Hippocampal formation (tissue), 2 donors: ENCODE measurements around the gene TOMM22.

ENCODE experiments used
- DNase-seq, 2 donors: peaks; one replicate each; lab custom pipeline; 2025; lab: John Stamatoyannopoulos, UW

TOMM22 gene

DNA sequence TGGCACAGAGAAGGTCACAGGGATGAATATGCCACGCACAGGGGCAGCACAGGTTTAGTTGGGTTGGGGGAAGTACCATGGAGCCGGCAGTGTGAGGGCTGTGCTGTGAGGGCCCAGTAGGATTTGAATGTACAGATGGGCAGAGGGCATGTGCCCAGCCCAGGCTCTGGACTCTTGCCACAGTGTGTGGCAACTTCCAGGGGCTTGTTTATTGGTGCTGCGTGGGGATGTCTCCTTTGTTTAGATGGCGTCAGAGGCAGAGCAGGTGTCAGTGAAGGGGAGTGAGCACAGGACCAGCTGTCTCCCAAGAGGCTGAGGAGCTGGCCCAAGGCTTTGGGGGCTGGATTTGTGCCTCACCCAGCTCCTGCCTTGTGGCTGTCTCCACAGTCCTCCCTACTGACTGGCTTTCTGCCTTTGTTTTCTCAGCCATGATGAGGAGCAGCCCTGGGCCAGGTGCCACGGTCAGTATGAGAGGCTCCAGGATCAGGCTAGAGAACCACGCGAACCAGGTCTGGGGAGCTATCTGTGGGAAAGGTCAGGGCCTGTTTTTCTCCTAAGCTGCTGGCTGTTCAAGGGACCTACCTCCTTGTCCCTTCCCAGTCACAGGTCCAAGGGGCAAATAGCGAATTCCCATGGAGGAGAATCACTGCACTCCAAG, 52.1 kb downstream of the TOMM22 start:
- DNase-seq = peak; percentile 89 to 93

- no peak for DNase-seq
Observed at GRCh38 chr22:38734421-38735100, 52.8 kb downstream of the TOMM22 start.
